Measurements from ENCODE around the gene RDH13.

DNA sequence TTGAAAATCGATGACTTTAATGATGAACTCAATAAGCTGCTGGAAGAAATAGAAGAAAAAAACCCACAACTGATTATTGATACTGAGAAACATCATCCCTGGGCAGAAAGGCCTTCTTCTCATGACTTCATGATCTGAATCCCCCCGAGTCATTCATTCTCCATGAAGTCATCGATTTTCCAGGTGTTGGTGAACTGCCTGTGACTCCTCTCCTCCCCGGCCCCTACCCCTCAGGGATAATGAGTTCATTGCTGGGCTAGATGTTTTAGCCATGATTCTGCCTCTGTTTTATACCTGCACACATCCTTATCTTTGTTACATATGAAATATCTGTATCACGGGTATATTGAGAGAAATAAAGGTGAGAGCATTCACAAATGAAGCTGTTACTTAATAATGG lies 62.2 kb downstream of the RDH13 start:
- no peak for TF ChIP-seq POLR2AphosphoS5 (IDR thresholded peaks at IDR 0.05)
- TF ChIP-seq EP300 (IDR thresholded peaks at IDR 0.05): no peak
- TF ChIP-seq, protein P1, sequence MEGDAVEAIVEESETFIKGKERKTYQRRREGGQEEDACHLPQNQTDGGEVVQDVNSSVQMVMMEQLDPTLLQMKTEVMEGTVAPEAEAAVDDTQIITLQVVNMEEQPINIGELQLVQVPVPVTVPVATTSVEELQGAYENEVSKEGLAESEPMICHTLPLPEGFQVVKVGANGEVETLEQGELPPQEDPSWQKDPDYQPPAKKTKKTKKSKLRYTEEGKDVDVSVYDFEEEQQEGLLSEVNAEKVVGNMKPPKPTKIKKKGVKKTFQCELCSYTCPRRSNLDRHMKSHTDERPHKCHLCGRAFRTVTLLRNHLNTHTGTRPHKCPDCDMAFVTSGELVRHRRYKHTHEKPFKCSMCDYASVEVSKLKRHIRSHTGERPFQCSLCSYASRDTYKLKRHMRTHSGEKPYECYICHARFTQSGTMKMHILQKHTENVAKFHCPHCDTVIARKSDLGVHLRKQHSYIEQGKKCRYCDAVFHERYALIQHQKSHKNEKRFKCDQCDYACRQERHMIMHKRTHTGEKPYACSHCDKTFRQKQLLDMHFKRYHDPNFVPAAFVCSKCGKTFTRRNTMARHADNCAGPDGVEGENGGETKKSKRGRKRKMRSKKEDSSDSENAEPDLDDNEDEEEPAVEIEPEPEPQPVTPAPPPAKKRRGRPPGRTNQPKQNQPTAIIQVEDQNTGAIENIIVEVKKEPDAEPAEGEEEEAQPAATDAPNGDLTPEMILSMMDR (IDR thresholded peaks at IDR 0.05): no peak
- TF ChIP-seq POLR2A (IDR thresholded peaks at IDR 0.05): no peak
